ENCODE results near the gene SLC1A2. TPM values are rescaled to one million over a fixed set of nuclear protein-coding genes. Genes with fewer than 3 reads are reported as not detected.

SLC1A2 gene
- total RNA-seq, 1 donor from 2014 or later, result 0.10 TPM

GRCh38 chr11:35288309-35288708, 131.0 kb downstream of the SLC1A2 start:
- peaks cover 23% of the 10 kb centered on the region for H3K4me1 Mint-ChIP-seq (ENCODE audit: low read depth)
- no peaks in the 10 kb centered on the region for H3K9me3 Mint-ChIP-seq (ENCODE audit: low read depth)
- no peak for TF ChIP-seq CTCF (IDR thresholded peaks at IDR 0.05)
- H3K27me3 Mint-ChIP-seq (ENCODE audit: low read depth), result no peaks in the 10 kb centered on the region
- H3K4me3 Mint-ChIP-seq (ENCODE audit: unreplicated experiment), result no peak overlapping the region
- DNase-seq (ENCODE audit: low spot score), result no peak
- no peaks in the 10 kb centered on the region for H3K36me3 Mint-ChIP-seq (ENCODE audit: low read depth)
- H3K27ac Mint-ChIP-seq (ENCODE audit: unreplicated experiment), result no peak overlapping the region

GRCh38 chr11:35287344-35287890, 131.9 kb downstream of the SLC1A2 start:
- H3K27me3 Mint-ChIP-seq (ENCODE audit: low read depth), result no peaks in the 10 kb centered on the region
- H3K9me3 Mint-ChIP-seq (ENCODE audit: low read depth), result no peaks in the 10 kb centered on the region
- peaks cover 22% of the 10 kb centered on the region for H3K4me1 Mint-ChIP-seq (ENCODE audit: low read depth)
- no peak overlapping the region for H3K27ac Mint-ChIP-seq (ENCODE audit: unreplicated experiment)
- no peak for TF ChIP-seq CTCF (IDR thresholded peaks at IDR 0.05)
- no peak for DNase-seq (ENCODE audit: low spot score)
- H3K36me3 Mint-ChIP-seq (ENCODE audit: low read depth), result no peaks in the 10 kb centered on the region
- H3K4me3 Mint-ChIP-seq (ENCODE audit: unreplicated experiment), result no peak overlapping the region

- Mint-ChIP-seq H3K27ac (ENCODE audit: unreplicated experiment) (no peak overlapping the region), H3K36me3 (ENCODE audit: low read depth) (no peaks in the 10 kb centered on the region), H3K27me3 (ENCODE audit: low read depth) (no peaks in the 10 kb centered on the region), H3K4me1 (ENCODE audit: low read depth) (peaks cover 22% of the 10 kb centered on the region), H3K9me3 (ENCODE audit: low read depth) (no peaks in the 10 kb centered on the region), H3K4me3 (ENCODE audit: unreplicated experiment) (no peak overlapping the region)
- DNase-seq (ENCODE audit: low spot score), result no peak
- TF ChIP-seq CTCF (IDR thresholded peaks at IDR 0.05), result no peak
Observed at GRCh38 chr11:35286126-35286525, 133.2 kb downstream of the SLC1A2 start.

GRCh38 chr11:35285471-35285870, 133.9 kb downstream of the SLC1A2 start:
- DNase-seq (ENCODE audit: low spot score), result no peak
- TF ChIP-seq CTCF (IDR thresholded peaks at IDR 0.05), result no peak
- no peaks in the 10 kb centered on the region for H3K36me3 Mint-ChIP-seq (ENCODE audit: low read depth)
- H3K9me3 Mint-ChIP-seq (ENCODE audit: low read depth), result no peaks in the 10 kb centered on the region
- H3K4me3 Mint-ChIP-seq (ENCODE audit: unreplicated experiment), result no peak overlapping the region
- H3K27ac Mint-ChIP-seq (ENCODE audit: unreplicated experiment), result no peak overlapping the region
- H3K27me3 Mint-ChIP-seq (ENCODE audit: low read depth), result no peaks in the 10 kb centered on the region
- H3K4me1 Mint-ChIP-seq (ENCODE audit: low read depth), result peaks cover 22% of the 10 kb centered on the region

GRCh38 chr11:35282221-35282882, 137.0 kb downstream of the SLC1A2 start:
- Mint-ChIP-seq H3K4me1 (ENCODE audit: low read depth) (peaks cover 4% of the 10 kb centered on the region), H3K27ac (ENCODE audit: unreplicated experiment) (no peak overlapping the region), H3K4me3 (ENCODE audit: unreplicated experiment) (no peak overlapping the region), H3K27me3 (ENCODE audit: low read depth) (no peaks in the 10 kb centered on the region), H3K36me3 (ENCODE audit: low read depth) (no peaks in the 10 kb centered on the region), H3K9me3 (ENCODE audit: low read depth) (no peaks in the 10 kb centered on the region)
- TF ChIP-seq CTCF (IDR thresholded peaks at IDR 0.05), result no peak
- no peak for DNase-seq (ENCODE audit: low spot score)

All from chondrocyte (in vitro differentiated cells).